Keratinocyte (primary cell): Measurements from ENCODE around the gene ANKRD17. TPM values are rescaled to one million over a fixed set of nuclear protein-coding genes. Genes with fewer than 3 reads are reported as not detected.

Experiments
- DNase-seq: peaks from one replicate; pipeline ENCODE4 v3.0.0-alpha.2; 2011; ENCODE audit warnings: low read depth, missing footprints, low spot score
- FAIRE-seq: peaks from 2 replicates; lab custom pipeline; 2011; peaks lifted over from hg19 to GRCh38; lab: Jason Lieb, UNC
- H2AFZ ChIP-seq: 2 replicates; pipeline ENCODE4 v1.6.0; 2012; ENCODE audit warnings: low read length, control low read depth, inconsistent platforms; ENCODE audit not compliant: control insufficient read depth
- H3K27ac ChIP-seq: 2 replicates; pipeline ENCODE4 v1.5.1; 2011; ENCODE audit warnings: low read length; ENCODE audit not compliant: control insufficient read depth, insufficient read depth
- H3K27me3 ChIP-seq: 3 replicates; pipeline ENCODE4 v1.6.0; 2011; ENCODE audit warnings: low read length; ENCODE audit not compliant: control insufficient read depth, insufficient read depth; ENCODE audit errors: extremely low read depth
- H3K36me3 ChIP-seq, 2 experiments: 2 replicates in 1 of 2; 3 replicates in 1 of 2; pipeline ENCODE4 v1.5.1; 2011; ENCODE audit warnings: low read length in 2 of 2, mild to moderate bottlenecking in 1 of 2; ENCODE audit not compliant: control insufficient read depth in 2 of 2, insufficient read depth in 2 of 2; ENCODE audit errors: extremely low read depth in 1 of 2
- H3K4me1 ChIP-seq: 3 replicates; pipeline ENCODE4 v1.5.1; 2011; ENCODE audit warnings: low read length; ENCODE audit not compliant: control insufficient read depth, insufficient read depth; ENCODE audit errors: extremely low read depth
- H3K4me2 ChIP-seq: 3 replicates; pipeline ENCODE4 v1.6.0; 2011; ENCODE audit warnings: low read depth, low read length; ENCODE audit not compliant: control insufficient read depth, insufficient read depth; ENCODE audit errors: extremely low read depth
- H3K4me3 ChIP-seq, 3 experiments: fragments of 200-600 bp in 1 of 3; sonication (generic) in 1 of 3; 2 replicates in 2 of 3; 3 replicates in 1 of 3; pipeline ENCODE4 v1.5.1; 2011 to 2016; ENCODE audit warnings: low read length in 3 of 3, mild to moderate bottlenecking in 3 of 3, control low read depth in 2 of 3, inconsistent platforms in 1 of 3, low read depth in 1 of 3, mixed read lengths in 1 of 3, mixed run types in 1 of 3, moderate library complexity in 1 of 3; ENCODE audit not compliant: control insufficient read depth in 2 of 3, insufficient read depth in 2 of 3; ENCODE audit errors: extremely low read depth in 1 of 3
- H3K79me2 ChIP-seq: 2 replicates; pipeline ENCODE4 v1.6.0; 2012; ENCODE audit warnings: low read length; ENCODE audit not compliant: control insufficient read depth, insufficient read depth
- H3K9ac ChIP-seq: 3 replicates; pipeline ENCODE4 v1.6.0; 2011; ENCODE audit warnings: low read length; ENCODE audit not compliant: control insufficient read depth, insufficient read depth; ENCODE audit errors: extremely low read depth
- H3K9me1 ChIP-seq: 3 replicates; pipeline ENCODE4 v1.6.0; 2011; ENCODE audit warnings: low read length; ENCODE audit not compliant: control insufficient read depth, insufficient read depth; ENCODE audit errors: extremely low read depth
- H3K9me3 ChIP-seq: 2 replicates; pipeline ENCODE4 v1.5.1; 2012; ENCODE audit warnings: low read depth, low read length; ENCODE audit not compliant: control insufficient read depth
- H4K20me1 ChIP-seq: 3 replicates; pipeline ENCODE4 v1.6.0; 2011; ENCODE audit warnings: low read length; ENCODE audit not compliant: control insufficient read depth, insufficient read depth; ENCODE audit errors: extremely low read depth
- CTCF ChIP-seq, 3 experiments: IDR thresholded peaks in 1 of 3; conservative IDR thresholded peaks in 1 of 3; optimal IDR thresholded peaks in 1 of 3; 2 replicates in 2 of 3; 3 replicates in 1 of 3; pipeline versions ENCODE3 to v1.5.1; 2011; ENCODE audit warnings: low read length in 3 of 3, mild to moderate bottlenecking in 3 of 3, moderate library complexity in 2 of 3, control low read depth in 1 of 3, inconsistent platforms in 1 of 3; ENCODE audit not compliant: insufficient read depth in 2 of 3; ENCODE audit errors: extremely low read depth in 1 of 3
- EZH2 ChIP-seq: IDR thresholded peaks from one replicate; pipeline ENCODE4 v1.6.1; 2012; ENCODE audit warnings: inconsistent platforms, mild to moderate bottlenecking, low read length, moderate library complexity
- dilution Hi-C: fragments of 300-500 bp; cut with MboI; formaldehyde crosslinking; loops from one replicate; pipeline ENCODE4 v1.7.0; 2020; ENCODE audit warnings: low sequenced_read_pairs; ENCODE audit not compliant: extremely low pct_ligation_motif_present
- polyA plus RNA-seq, 5 experiments: library from polyadenylated mRNA; depleted of rRNA in 3 of 5; stranded (reverse) in 3 of 5; stranded (forward) in 1 of 5; unstranded in 1 of 5; fragments of >200 nt; gene quantifications; 1 replicate in 1 of 5; 2 replicates in 3 of 5; 3 replicates in 1 of 5; pipeline versions ENCODE4 v1.2.1 to v1.2.3, GENCODE V29; 2011 to 2012; ENCODE audit warnings: missing spikeins in 2 of 5, low read depth in 1 of 5, low replicate concordance in 1 of 5

Gene ANKRD17
- polyA plus RNA-seq, 1 donor (not counting 4 experiments of a cell fraction or from before 2014, with no cell fraction given): 51.5 TPM

GRCh38 chr4:73237044-73237443 lies 21.6 kb downstream of the ANKRD17 start:
- Histone ChIP-seq H3K9me1 (no peaks in the 10 kb centered on the region), H3K9me3 (no peaks in the 10 kb centered on the region), H3K4me1 (no peaks in the 10 kb centered on the region), H3K9ac (no peak overlapping the region), H3K27me3 (no peaks in the 10 kb centered on the region), H3K4me3 (no peak overlapping the region), H3K27ac (no peak overlapping the region), H2AFZ (no peak overlapping the region), H3K36me3 (peaks cover 9 to 10% of the 10 kb centered on the region in 2 experiments), H3K4me2 (no peak overlapping the region), H3K79me2 (peaks cover 83% of the 10 kb centered on the region), H4K20me1 (no peaks in the 10 kb centered on the region)
- TF ChIP-seq CTCF (optimal IDR thresholded peaks at IDR 0.05 in 1 of 3, IDR thresholded peaks at IDR 0.05 in 1 of 3, conservative IDR thresholded peaks at IDR 0.05 in 1 of 3; ENCODE audit: extremely low read depth in 1 of 3, insufficient read depth in 2 of 3, low read length in 3 of 3) (no peak), EZH2 (no peak)
- DNase-seq (no peak), FAIRE-seq (no peak)
- dilution Hi-C loops: no loop called here

- Histone ChIP-seq H3K79me2 (peaks cover 83% of the 10 kb centered on the region), H3K36me3 (peaks cover 9 to 10% of the 10 kb centered on the region in 2 experiments), H2AFZ (no peak overlapping the region), H3K4me3 (no peak overlapping the region), H3K4me1 (no peaks in the 10 kb centered on the region), H3K27me3 (no peaks in the 10 kb centered on the region), H3K9ac (no peak overlapping the region), H3K9me1 (no peaks in the 10 kb centered on the region), H4K20me1 (no peaks in the 10 kb centered on the region), H3K9me3 (no peaks in the 10 kb centered on the region), H3K4me2 (no peak overlapping the region), H3K27ac (no peak overlapping the region)
- no peak for TF ChIP-seq EZH2
- TF ChIP-seq CTCF (optimal IDR thresholded peaks at IDR 0.05 in 1 of 3, IDR thresholded peaks at IDR 0.05 in 1 of 3, conservative IDR thresholded peaks at IDR 0.05 in 1 of 3; ENCODE audit: extremely low read depth in 1 of 3, insufficient read depth in 2 of 3, low read length in 3 of 3): no peak
- dilution Hi-C loops: no loop called here
- no peak for FAIRE-seq
- DNase-seq: no peak
Measured at GRCh38 chr4:73236151-73236550, 22.4 kb downstream of the ANKRD17 start.
